Common myeloid progenitor, CD34-positive (primary cell): Measurements from ENCODE around the gene NME2.

Experiments
- CTCF ChIA-PET: fragments of 350-600 bp; sonication (Branson Sonifier 250); formaldehyde crosslinking; loops from one replicate; lab custom pipeline; 2021; ENCODE audit warnings: antibody characterized with exemption; lab: Charles Lee
- POLR2A ChIA-PET: fragments of 350-600 bp; sonication (Branson Sonifier 250); formaldehyde crosslinking; loops from one replicate; lab custom pipeline; 2021; ENCODE audit warnings: antibody characterized with exemption; lab: Charles Lee
- DNase-seq, 3 donors: peaks; one replicate each; pipeline versions ENCODE4 v3.0.0 to v3.0.0-alpha.2; 2013
- H3K27ac ChIP-seq, 2 experiments: 1 replicate in 1 of 2; 2 replicates in 1 of 2; pipeline ENCODE4 v1.7.0; 2013; ENCODE audit warnings: inconsistent platforms in 2 of 2, low read length in 2 of 2, mild to moderate bottlenecking in 2 of 2, low read depth in 1 of 2, moderate library complexity in 1 of 2; ENCODE audit not compliant: severe bottlenecking in 2 of 2, insufficient read depth in 1 of 2, poor library complexity in 1 of 2
- H3K27me3 ChIP-seq, 5 experiments: replicated peaks in 2 of 5; 1 replicate in 3 of 5; 2 replicates in 2 of 5; pipeline versions ENCODE4 v1.6.1 to v1.7.0; 2013; ENCODE audit warnings: low read length in 4 of 5, mild to moderate bottlenecking in 2 of 5, moderate library complexity in 2 of 5, inconsistent platforms in 1 of 5; ENCODE audit not compliant: insufficient read depth in 5 of 5, control insufficient read depth in 4 of 5
- H3K36me3 ChIP-seq, 4 experiments: 1 replicate in 2 of 4; 2 replicates in 2 of 4; pipeline versions ENCODE4 v1.6.1 to v1.7.0; 2013; ENCODE audit warnings: low read length in 3 of 4, control low read depth in 1 of 4, mild to moderate bottlenecking in 1 of 4; ENCODE audit not compliant: control insufficient read depth in 4 of 4, insufficient read depth in 4 of 4
- H3K4me1 ChIP-seq, 4 experiments: 1 replicate in 3 of 4; 2 replicates in 1 of 4; pipeline versions ENCODE4 v1.6.1 to v1.7.1; 2013; ENCODE audit warnings: low read length in 3 of 4, mild to moderate bottlenecking in 3 of 4, control low read depth in 1 of 4, inconsistent platforms in 1 of 4, moderate library complexity in 1 of 4; ENCODE audit not compliant: control insufficient read depth in 4 of 4, insufficient read depth in 4 of 4; ENCODE audit errors: control extremely low read depth in 1 of 4
- H3K4me3 ChIP-seq, 7 experiments: 1 replicate in 4 of 7; 2 replicates in 3 of 7; pipeline versions ENCODE4 v1.5.1 to v1.7.0; 2013; ENCODE audit warnings: mild to moderate bottlenecking in 7 of 7, low read length in 6 of 7, moderate library complexity in 6 of 7, inconsistent platforms in 2 of 7, low read depth in 2 of 7, control low read depth in 1 of 7; ENCODE audit not compliant: insufficient read depth in 4 of 7, control insufficient read depth in 1 of 7; ENCODE audit errors: extremely low read depth in 1 of 7
- H3K9me3 ChIP-seq, 5 experiments: 1 replicate in 4 of 5; 2 replicates in 1 of 5; pipeline versions ENCODE4 v1.6.1 to v1.7.1; 2013; ENCODE audit warnings: low read length in 4 of 5, mild to moderate bottlenecking in 2 of 5, inconsistent platforms in 1 of 5, low read depth in 1 of 5, moderate library complexity in 1 of 5; ENCODE audit not compliant: control insufficient read depth in 4 of 5, insufficient read depth in 2 of 5; ENCODE audit errors: control extremely low read depth in 1 of 5
- WGBS: methylation state at CpG from one replicate; pipeline ENCODE4 v1.1.5; 2013; ENCODE audit not compliant: insufficient coverage; 5-methylcytosine and 5-hydroxymethylcytosine counted together

The NME2 gene

DNA sequence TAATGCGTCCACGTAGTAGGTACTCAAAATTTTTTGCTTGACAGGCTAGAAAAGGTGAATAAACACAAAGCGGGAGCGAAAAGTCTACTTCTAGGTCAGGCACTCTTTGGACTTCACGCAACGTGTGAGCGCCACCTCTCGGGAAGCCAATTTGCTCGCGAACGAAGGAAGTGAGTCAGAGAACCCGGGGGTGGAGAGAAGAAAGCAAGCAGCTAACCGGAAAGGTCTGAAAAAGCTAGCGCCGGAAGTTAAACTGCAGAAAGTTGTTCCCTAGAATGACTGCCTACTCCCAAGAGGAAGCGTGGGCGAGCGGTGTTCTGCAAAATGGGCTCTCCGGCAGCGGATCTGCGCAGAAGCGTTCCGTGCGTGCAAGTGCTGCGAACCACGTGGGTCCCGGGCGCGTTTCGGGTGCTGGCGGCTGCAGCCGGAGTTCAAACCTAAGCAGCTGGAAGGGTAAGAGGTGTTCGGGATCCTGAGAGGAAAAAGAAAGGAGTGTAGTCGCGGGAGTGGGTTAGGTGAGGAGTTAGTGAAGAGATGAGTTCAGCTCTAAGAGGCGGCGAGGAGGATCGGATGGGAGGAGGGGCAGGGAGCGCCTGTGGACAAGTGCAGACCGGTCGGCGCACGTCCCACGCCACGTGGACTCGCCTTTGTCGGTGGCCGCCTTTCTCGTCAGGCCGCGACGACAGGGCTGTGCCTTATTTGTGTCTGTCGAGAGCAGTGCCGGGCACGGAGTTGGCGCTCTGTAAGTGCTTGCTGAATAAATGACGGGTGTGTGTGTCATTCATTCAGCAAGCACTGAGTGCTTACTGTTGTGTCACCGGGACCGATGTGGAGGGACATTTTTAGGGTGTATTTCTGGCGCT, 12.8 kb upstream of the NME2 start, which contains the start of gene NME1:
Gene NME1 (plus strand): TSS at position 350 of the 863 bp plus-strand sequence. CDS start 2,096 bp downstream, outside the sequence.
- Histone ChIP-seq H3K4me1 (peaks cover 7 to 23% (median 16%) of the 10 kb centered on the region in 4 experiments), H3K36me3 (peaks cover 0 to 28% (median 6%) of the 10 kb centered on the region in 4 experiments), H3K27ac (peak within 1 kb of the TSS in 1 of 2 experiments; percentile 84), H3K9me3 (no peaks in the 10 kb centered on the region), H3K4me3 (peak within 1 kb of the TSS; percentile 74 to 99 (median 91)), H3K27me3 (no peaks in the 10 kb centered on the region)
- WGBS, result 0% methylated on average over 57 of the region's 60 CpGs
- DNase-seq, result peak; percentile 100
- CTCF ChIA-PET, result interaction anchor here (0.6 to 4.0 kb wide), 18 partner anchors 9 to 179 kb away, joined by 3 to 53 read pairs (median 3); partner anchors contain the start of gene NME2
- POLR2A ChIA-PET, result interaction anchor here (0.6 to 1.2 kb wide), 5 partner anchors 33 to 287 kb away, joined by 3 to 4 read pairs (median 3); partner anchors contain the start of genes SPAG9 and TOB1

DNA sequence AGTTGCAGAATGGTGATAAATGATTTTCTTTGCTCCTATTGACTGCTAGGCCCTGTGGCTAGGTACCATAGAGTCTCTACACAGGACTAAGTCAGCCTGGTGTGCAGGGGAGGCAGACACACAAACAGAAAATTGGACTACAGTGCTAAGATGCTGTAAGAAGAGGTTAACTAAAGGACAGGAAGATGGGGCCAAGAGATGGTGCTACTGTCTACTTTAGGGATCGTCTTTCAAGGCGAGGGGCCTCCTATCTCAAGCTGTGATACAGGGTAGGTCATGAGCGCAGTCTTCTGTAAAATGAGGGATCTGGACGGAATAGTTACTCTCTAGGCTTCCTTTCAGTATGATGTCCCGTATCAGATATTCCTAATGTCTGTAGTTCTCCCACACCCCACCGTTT, 12.0 kb upstream of the NME2 start:
- ChIA-PET CTCF (interaction anchor here (1.1 to 4.0 kb wide), 2 partner anchors 149 to 154 kb away, joined by 3 to 53 read pairs; no protein-coding TSS in a partner anchor), POLR2A (interaction anchor here (0.6 kb wide), 1 partner anchor 45 kb away, joined by 3 read pairs; no protein-coding TSS in a partner anchor)
- peak overlapping the region in 1 of 2 experiments; percentile 84 for H3K27ac ChIP-seq
- peaks cover 3 to 35% (median 9%) of the 10 kb centered on the region in 4 experiments for H3K36me3 ChIP-seq
- H3K4me1 ChIP-seq, result peaks cover 7 to 23% (median 16%) of the 10 kb centered on the region in 4 experiments
- 33% methylated on average over 3 of the region's 6 CpGs for WGBS
- DNase-seq, result no peak
- H3K9me3 ChIP-seq, result no peaks in the 10 kb centered on the region
- H3K27me3 ChIP-seq, result no peaks in the 10 kb centered on the region
- H3K4me3 ChIP-seq, result peak overlapping the region; percentile 74 to 99 (median 91)

DNA sequence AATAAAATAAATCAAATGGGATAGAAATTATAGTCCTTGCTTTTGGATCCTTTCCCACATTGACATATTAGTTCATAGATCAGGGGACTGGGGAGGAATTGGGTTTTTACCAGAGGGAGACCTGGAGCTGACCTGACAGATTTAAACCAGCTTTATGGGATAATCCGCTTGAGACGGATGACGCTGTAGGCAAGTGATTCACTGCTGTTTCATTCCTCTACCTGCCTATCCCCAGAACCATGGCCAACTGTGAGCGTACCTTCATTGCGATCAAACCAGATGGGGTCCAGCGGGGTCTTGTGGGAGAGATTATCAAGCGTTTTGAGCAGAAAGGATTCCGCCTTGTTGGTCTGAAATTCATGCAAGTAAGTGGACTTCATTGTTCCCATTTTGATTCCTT, 10.8 kb upstream of the NME2 start:
- ChIA-PET POLR2A (no interaction called here), CTCF (interaction anchor here (1.1 to 1.6 kb wide), 4 partner anchors 11 to 157 kb away, joined by 3 read pairs; partner anchors contain the start of gene NME2)
- peaks cover 6 to 45% (median 15%) of the 10 kb centered on the region in 4 experiments for H3K36me3 ChIP-seq
- 99% methylated on average over 8 of the region's 8 CpGs for WGBS
- DNase-seq, result no peak
- H3K4me3 ChIP-seq, result no peak overlapping the region
- no peaks in the 10 kb centered on the region for H3K27me3 ChIP-seq
- H3K4me1 ChIP-seq, result peaks cover 7 to 23% (median 16%) of the 10 kb centered on the region in 4 experiments
- H3K9me3 ChIP-seq, result no peaks in the 10 kb centered on the region
- H3K27ac ChIP-seq, result no peak overlapping the region

DNA sequence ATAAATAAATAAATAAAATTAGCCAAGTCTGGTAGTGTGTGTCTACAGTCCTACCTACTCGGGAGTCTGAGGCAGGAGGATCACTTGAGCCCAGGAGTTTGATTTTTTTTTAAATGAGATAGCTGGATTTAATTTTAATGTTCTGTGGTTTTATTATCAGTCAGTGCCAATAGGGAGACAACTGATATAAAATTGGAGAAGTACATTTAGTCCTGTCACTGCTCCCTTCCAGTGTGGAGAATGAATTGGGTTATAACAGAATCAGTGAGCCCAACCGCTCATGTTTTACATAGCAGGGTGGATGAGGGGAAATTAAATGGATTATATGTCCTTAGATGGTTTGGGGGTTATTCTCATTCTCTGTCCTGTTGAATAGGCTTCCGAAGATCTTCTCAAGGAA, 6.6 kb upstream of the NME2 start:
- peak in 1 of 3 donors; percentile 17 for DNase-seq
- WGBS, result no CpG with 5 or more reads among the region's 3 CpGs
- H3K27me3 ChIP-seq, result no peaks in the 10 kb centered on the region
- no peaks in the 10 kb centered on the region for H3K9me3 ChIP-seq
- no peak overlapping the region for H3K27ac ChIP-seq
- H3K4me3 ChIP-seq, result no peak overlapping the region
- peaks cover 6 to 72% (median 33%) of the 10 kb centered on the region in 4 experiments for H3K36me3 ChIP-seq
- H3K4me1 ChIP-seq, result peaks cover 0 to 5% (median 2%) of the 10 kb centered on the region in 4 experiments
- POLR2A ChIA-PET, result no interaction called here
- CTCF ChIA-PET, result interaction anchor here (1.3 kb wide), 1 partner anchor 156 kb away, joined by 3 read pairs; no protein-coding TSS in a partner anchor

DNA sequence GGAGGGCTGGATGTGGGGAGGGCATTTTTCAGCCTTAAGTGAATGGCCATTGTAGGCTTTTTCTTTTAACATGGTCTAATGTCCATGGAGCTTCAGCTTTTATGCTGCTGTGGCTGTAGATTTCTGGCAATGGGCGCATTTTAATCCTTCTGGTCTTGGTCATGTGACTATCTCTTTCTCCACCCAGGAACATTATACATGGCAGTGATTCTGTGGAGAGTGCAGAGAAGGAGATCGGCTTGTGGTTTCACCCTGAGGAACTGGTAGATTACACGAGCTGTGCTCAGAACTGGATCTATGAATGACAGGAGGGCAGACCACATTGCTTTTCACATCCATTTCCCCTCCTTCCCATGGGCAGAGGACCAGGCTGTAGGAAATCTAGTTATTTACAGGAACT, 4.7 kb upstream of the NME2 start:
- H3K36me3 ChIP-seq, result peaks cover 6 to 59% (median 33%) of the 10 kb centered on the region in 4 experiments
- WGBS, result 100% methylated on average over 1 of the region's 3 CpGs
- H3K9me3 ChIP-seq, result no peaks in the 10 kb centered on the region
- DNase-seq, result no peak
- peaks cover 0 to 10% (median 8%) of the 10 kb centered on the region in 4 experiments for H3K4me1 ChIP-seq
- POLR2A ChIA-PET, result interaction anchor here (0.6 kb wide), 1 partner anchor 94 kb away, joined by 3 read pairs; no protein-coding TSS in a partner anchor
- H3K4me3 ChIP-seq, result no peak overlapping the region
- CTCF ChIA-PET, result interaction anchor here (0.8 to 2.0 kb wide), 5 partner anchors 8 to 161 kb away, joined by 3 to 7 read pairs (median 3); partner anchors contain the start of gene NME1
- no peak overlapping the region for H3K27ac ChIP-seq
- no peaks in the 10 kb centered on the region for H3K27me3 ChIP-seq

DNA sequence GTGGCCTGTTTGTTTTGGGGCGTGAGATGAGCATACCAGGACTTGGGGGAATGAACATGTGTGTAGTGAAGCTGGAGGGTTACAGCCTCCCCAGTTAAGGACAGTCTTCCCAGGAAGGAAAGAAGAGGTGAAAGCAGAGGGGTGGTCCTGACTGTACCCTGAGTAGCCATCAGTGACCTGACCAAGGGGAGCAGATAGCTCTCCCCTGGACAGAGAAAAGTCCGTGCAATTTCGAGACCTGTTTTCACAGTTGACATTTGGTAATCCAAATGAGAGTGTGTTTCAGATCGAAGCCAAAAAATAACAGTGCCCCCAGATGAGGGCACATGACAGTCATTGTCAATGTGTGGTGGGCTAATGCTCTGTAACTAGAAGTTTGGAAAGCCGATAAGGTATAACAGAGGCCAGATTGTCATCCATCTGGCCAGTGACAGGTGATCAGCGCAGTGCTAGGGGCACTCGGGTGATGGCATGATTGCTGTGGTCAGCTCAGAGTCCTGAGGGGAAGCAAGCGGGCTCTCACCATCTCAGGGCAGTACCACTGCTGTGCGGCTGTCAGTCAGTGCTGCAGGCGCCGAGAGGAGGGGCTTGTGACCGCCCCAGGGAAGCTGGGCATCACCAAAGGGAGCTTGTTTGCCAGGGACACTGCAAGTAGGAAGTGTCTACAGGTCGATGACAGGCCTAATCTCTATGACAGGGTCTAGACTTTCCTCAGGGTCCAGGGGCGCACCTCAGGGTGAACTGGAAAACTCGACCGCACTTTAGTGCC, 1.1 kb upstream of the NME2 start:
- CTCF ChIA-PET, result interaction anchor here (0.5 to 2.1 kb wide), 6 partner anchors 9 to 163 kb away, joined by 3 to 5 read pairs (median 3); no protein-coding TSS in a partner anchor
- H3K27ac ChIP-seq, result peak overlapping the region in 1 of 2 experiments; percentile 75
- H3K4me3 ChIP-seq, result peak overlapping the region in 4 of 7 experiments; percentile 83 to 88 (median 84)
- POLR2A ChIA-PET, result interaction anchor here (0.5 kb wide), 1 partner anchor 92 kb away, joined by 3 read pairs; no protein-coding TSS in a partner anchor
- peaks cover 0 to 20% (median 15%) of the 10 kb centered on the region in 4 experiments for H3K4me1 ChIP-seq
- H3K27me3 ChIP-seq, result no peaks in the 10 kb centered on the region
- 79% methylated on average over 15 of the region's 16 CpGs for WGBS
- no peak for DNase-seq
- no peaks in the 10 kb centered on the region for H3K9me3 ChIP-seq
- peaks cover 6 to 52% (median 33%) of the 10 kb centered on the region in 4 experiments for H3K36me3 ChIP-seq
